Measurements from ENCODE around the gene MED28. TPM values are rescaled to one million over a fixed set of nuclear protein-coding genes. Genes with fewer than 3 reads are reported as not detected.

Gene MED28
- total and polyA plus RNA-seq, 2 of the 4 experiments (the other 2 are of a cell fraction) = 8.8 to 9.3 TPM

DNA sequence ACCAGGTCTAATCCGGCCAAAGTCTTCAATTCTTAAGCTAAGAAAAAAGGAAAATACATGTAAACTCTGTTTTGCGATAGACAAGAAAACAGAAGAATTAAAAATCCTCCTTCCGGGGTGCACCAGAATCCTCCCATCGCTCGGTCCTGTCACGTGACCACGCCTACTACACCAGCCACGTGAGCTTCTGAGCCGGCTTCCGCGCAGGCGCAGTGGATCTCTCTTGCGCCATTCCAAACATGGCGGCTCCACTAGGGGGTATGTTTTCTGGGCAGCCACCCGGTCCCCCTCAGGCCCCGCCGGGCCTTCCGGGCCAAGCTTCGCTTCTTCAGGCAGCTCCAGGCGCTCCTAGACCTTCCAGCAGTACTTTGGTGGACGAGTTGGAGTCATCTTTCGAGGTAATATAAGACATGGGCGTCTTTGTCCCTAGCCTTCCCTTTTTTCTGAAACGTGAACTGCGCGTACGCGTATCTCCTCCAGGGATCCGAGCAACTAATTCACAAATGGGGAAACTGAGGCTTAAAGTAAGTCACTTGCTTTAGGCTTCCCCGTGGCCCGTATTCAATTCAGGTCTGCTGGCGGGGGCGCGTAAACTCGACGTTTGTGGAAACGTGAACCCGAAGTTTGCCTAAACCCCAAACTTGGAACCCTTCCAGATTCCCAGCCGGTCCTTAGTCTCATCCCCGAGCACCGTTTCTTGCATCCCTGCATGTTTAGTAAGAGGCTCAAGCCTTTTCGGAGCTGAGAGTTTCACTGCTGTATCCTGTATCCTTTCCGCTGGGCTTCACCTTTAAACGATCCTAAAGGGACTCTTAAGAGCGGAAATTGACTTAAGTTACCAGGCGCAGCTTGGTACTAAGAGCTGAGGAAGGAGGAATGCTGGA, at the start of gene MED28 (continued):
- TF ChIP-seq CEBPB (IDR thresholded peaks at IDR 0.05; ENCODE audit: low read depth, low read length) = peak; percentile 97

DNA sequence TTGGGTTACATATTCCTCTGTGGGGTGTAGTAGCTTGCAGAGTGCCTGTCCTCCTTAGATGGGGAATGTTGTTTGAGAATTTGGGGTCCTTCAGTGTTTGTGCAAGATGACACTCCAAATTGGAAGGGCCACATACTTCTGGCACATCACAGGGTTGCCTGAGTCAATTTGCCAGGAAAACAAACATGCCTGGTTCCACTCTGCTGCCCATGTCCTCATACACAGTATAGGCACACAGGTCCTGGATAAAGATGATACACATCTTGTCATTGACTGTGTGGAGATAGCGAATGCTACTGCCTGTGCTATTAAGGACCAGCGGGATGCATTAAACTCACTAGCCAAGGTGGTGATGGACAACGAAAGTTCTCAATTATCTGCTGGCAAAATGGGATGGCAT, 48.6 kb upstream of the MED28 start:
- dilution Hi-C loops (cut with HindIII; ENCODE audit: low sequenced_read_pairs, unreplicated experiment) (no loop called here), intact Hi-C loops (cut with micrococcal nuclease) (no loop called here), in situ Hi-C loops (cut with MboI; ENCODE audit: low sequenced_read_pairs) (no loop called here)
- no peak overlapping the region for H4K91ac ChIP-seq (ENCODE audit: insufficient read depth, low read depth, low read length)
- no peak overlapping the region for H3K23ac ChIP-seq (ENCODE audit: low read depth, low read length)
- H3K18ac ChIP-seq (ENCODE audit: low read depth, low read length) = no peak overlapping the region
- no peak overlapping the region for H3K56ac ChIP-seq (ENCODE audit: extremely low read depth, insufficient read depth, low read length)
- H3K9me3 ChIP-seq (ENCODE audit: control insufficient read depth, insufficient read depth, low read length) = no peaks in the 10 kb centered on the region
- ChIA-PET CTCF (no interaction called here), POLR2A (ENCODE audit: unreplicated experiment) (no interaction called here)
- WGBS, 2 experiments (ENCODE audit: extremely low coverage in 2 of 2, insufficient read length in 1 of 2) = 80% methylated on average over 1 of the region's 3 CpGs; no CpG with 5 or more reads in 1 of the 2 experiments
- H3K14ac ChIP-seq (replicated peaks; ENCODE audit: low read depth, low read length) = no peak overlapping the region
- no peak overlapping the region for H4K5ac ChIP-seq (ENCODE audit: low read depth, low read length)
- H2AFZ ChIP-seq (replicated peaks; ENCODE audit: low read length, poor library complexity) = no peak overlapping the region
- no peak overlapping the region for H2BK120ac ChIP-seq (ENCODE audit: low read depth, low read length)
- H3K27ac ChIP-seq (ENCODE audit: insufficient read depth, low read length) = no peak overlapping the region
- no peak overlapping the region for H3K9ac ChIP-seq (ENCODE audit: low read depth, low read length)
- peaks cover 3% of the 10 kb centered on the region; the same call in 1 of the 2 replicates for H3K27me3 ChIP-seq (ENCODE audit: control insufficient read depth, insufficient read depth, low read length)
- no peak for ATAC-seq (ENCODE audit: low read depth)
- BruUV-seq (replicated peaks) = no TSS peak
- H3K36me3 ChIP-seq (ENCODE audit: control insufficient read depth, insufficient read depth, low read length) = no peaks in the 10 kb centered on the region
- H2BK5ac ChIP-seq (ENCODE audit: low read depth, low read length, poor library complexity, severe bottlenecking) = no peak overlapping the region
- H3K79me1 ChIP-seq (ENCODE audit: low read depth in 1 of 2, low read length in 2 of 2) = no peaks in the 10 kb centered on the region
- no peaks in the 10 kb centered on the region for H3K4me1 ChIP-seq (ENCODE audit: control insufficient read depth, insufficient read depth, low read length)
- no peaks in the 10 kb centered on the region for H3K9me1 ChIP-seq (ENCODE audit: insufficient read depth, low read length)
- H2AK5ac ChIP-seq (ENCODE audit: low read depth, low read length) = no peak overlapping the region
- DNase-seq = no peak
- no peak for TF ChIP-seq SMC3 (IDR thresholded peaks at IDR 0.05; ENCODE audit: low read depth, low read length)
- no peak for TF ChIP-seq CEBPB (IDR thresholded peaks at IDR 0.05; ENCODE audit: low read depth, low read length)
- TF ChIP-seq MXI1 (IDR thresholded peaks at IDR 0.05; ENCODE audit: borderline replicate concordance, low read depth, low read length) = no peak
- no peak for TF ChIP-seq RAD21 (IDR thresholded peaks at IDR 0.05; ENCODE audit: low read length)
- TF ChIP-seq FOS (IDR thresholded peaks at IDR 0.05; ENCODE audit: low read depth, low read length) = no peak
- no peak for TF ChIP-seq BHLHE40 (IDR thresholded peaks at IDR 0.05; ENCODE audit: low read depth, low read length)
- TF ChIP-seq, protein P1, sequence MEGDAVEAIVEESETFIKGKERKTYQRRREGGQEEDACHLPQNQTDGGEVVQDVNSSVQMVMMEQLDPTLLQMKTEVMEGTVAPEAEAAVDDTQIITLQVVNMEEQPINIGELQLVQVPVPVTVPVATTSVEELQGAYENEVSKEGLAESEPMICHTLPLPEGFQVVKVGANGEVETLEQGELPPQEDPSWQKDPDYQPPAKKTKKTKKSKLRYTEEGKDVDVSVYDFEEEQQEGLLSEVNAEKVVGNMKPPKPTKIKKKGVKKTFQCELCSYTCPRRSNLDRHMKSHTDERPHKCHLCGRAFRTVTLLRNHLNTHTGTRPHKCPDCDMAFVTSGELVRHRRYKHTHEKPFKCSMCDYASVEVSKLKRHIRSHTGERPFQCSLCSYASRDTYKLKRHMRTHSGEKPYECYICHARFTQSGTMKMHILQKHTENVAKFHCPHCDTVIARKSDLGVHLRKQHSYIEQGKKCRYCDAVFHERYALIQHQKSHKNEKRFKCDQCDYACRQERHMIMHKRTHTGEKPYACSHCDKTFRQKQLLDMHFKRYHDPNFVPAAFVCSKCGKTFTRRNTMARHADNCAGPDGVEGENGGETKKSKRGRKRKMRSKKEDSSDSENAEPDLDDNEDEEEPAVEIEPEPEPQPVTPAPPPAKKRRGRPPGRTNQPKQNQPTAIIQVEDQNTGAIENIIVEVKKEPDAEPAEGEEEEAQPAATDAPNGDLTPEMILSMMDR (conservative IDR thresholded peaks at IDR 0.05; ENCODE audit: low read depth, low read length) = no peak
- TF ChIP-seq, protein P2, sequence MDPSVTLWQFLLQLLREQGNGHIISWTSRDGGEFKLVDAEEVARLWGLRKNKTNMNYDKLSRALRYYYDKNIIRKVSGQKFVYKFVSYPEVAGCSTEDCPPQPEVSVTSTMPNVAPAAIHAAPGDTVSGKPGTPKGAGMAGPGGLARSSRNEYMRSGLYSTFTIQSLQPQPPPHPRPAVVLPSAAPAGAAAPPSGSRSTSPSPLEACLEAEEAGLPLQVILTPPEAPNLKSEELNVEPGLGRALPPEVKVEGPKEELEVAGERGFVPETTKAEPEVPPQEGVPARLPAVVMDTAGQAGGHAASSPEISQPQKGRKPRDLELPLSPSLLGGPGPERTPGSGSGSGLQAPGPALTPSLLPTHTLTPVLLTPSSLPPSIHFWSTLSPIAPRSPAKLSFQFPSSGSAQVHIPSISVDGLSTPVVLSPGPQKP (IDR thresholded peaks at IDR 0.05; ENCODE audit: borderline replicate concordance, low read depth, low read length) = no peak
- no peak for TF ChIP-seq NFE2L2 (IDR thresholded peaks at IDR 0.05; ENCODE audit: low read depth, low read length)
- no peak for TF ChIP-seq MAZ (IDR thresholded peaks at IDR 0.05; ENCODE audit: borderline replicate concordance, low read depth, low read length)
- no peak for TF ChIP-seq CHD1 (IDR thresholded peaks at IDR 0.05; ENCODE audit: low read depth, low read length)
- no peak overlapping the region for H3K4me2 ChIP-seq (ENCODE audit: low read depth, low read length)
- H2AK9ac ChIP-seq (replicated peaks; ENCODE audit: low read depth, low read length, poor library complexity) = no peak overlapping the region
- H2BK20ac ChIP-seq (ENCODE audit: low read depth, low read length) = no peak overlapping the region
- no peak overlapping the region for H3K4ac ChIP-seq (ENCODE audit: low read depth, low read length)
- H3K4me3 ChIP-seq (ENCODE audit: insufficient read depth, low read depth, low read length) = no peak overlapping the region
- no peak overlapping the region for H4K8ac ChIP-seq (ENCODE audit: low read depth in 2 of 2, low read length in 2 of 2)
- no peak overlapping the region for H2BK15ac ChIP-seq (ENCODE audit: low read depth, low read length)
- no peaks in the 10 kb centered on the region for H4K20me1 ChIP-seq (ENCODE audit: insufficient read depth, low read length)
